ENCODE data around the gene APOH.

- TF ChIP-seq JUND (CRISPR knock-in tag; IDR thresholded peaks at IDR 0.05) (no peak), ZNF430 (CRISPR knock-in tag; IDR thresholded peaks at IDR 0.05) (no peak), POLR2A (IDR thresholded peaks at IDR 0.05; ENCODE audit: insufficient read depth in 1 of 2, low read depth in 2 of 2, low read length in 2 of 2) (no peak), HIVEP1 (CRISPR knock-in tag; IDR thresholded peaks at IDR 0.05) (no peak)
These were observed 1.8 kb downstream of the APOH start for GRCh38 chr17:66227212-66228045.

Measured in HepG2 (cell line).